GM12865 (cell line): ENCODE data around the gene SKIC2.

Source experiments
- DNase-seq: peaks from one replicate; pipeline ENCODE4 v3.0.0; 2010; ENCODE audit warnings: low read depth
- H3K4me3 ChIP-seq: 2 replicates; pipeline ENCODE4 v1.5.1; 2011; ENCODE audit warnings: mild to moderate bottlenecking, low read depth, low read length, control low read depth
- CTCF ChIP-seq: IDR thresholded peaks from 2 replicates; pipeline ENCODE4 v1.5.1; 2011; ENCODE audit warnings: low read length, control low read depth, low read depth, inconsistent platforms; ENCODE audit not compliant: insufficient read depth; ENCODE audit errors: missing control alignments

SKIC2 gene

GRCh38 chr6:31946370-31946885 is 12.5 kb upstream of the SKIC2 start:
- H3K4me3 ChIP-seq = no peak overlapping the region
- TF ChIP-seq CTCF = no peak
- DNase-seq = no peak

- no peak for DNase-seq
- TF ChIP-seq CTCF = no peak
- H3K4me3 ChIP-seq = no peak overlapping the region
These were observed 11.8 kb upstream of the SKIC2 start for GRCh38 chr6:31947070-31947675.

GRCh38 chr6:31947864-31948263 is 11.1 kb upstream of the SKIC2 start:
- no peak for TF ChIP-seq CTCF

GRCh38 chr6:31948306-31948705 is 10.7 kb upstream of the SKIC2 start:
- no peak overlapping the region for H3K4me3 ChIP-seq
- no peak for DNase-seq
- no peak for TF ChIP-seq CTCF

More at GRCh38 chr6:31947864-31948263, 11.1 kb upstream of the SKIC2 start:
- no peak for DNase-seq
- H3K4me3 ChIP-seq = no peak overlapping the region

- no peak overlapping the region for H3K4me3 ChIP-seq
- no peak for TF ChIP-seq CTCF
- no peak for DNase-seq
These were observed 10.1 kb upstream of the SKIC2 start for GRCh38 chr6:31948753-31949413.

- no peak for TF ChIP-seq CTCF
- H3K4me3 ChIP-seq = no peak overlapping the region
- no peak for DNase-seq
These were observed 8.9 kb upstream of the SKIC2 start for GRCh38 chr6:31949926-31950548.
